HepG2 (cell line): Measurements from ENCODE around the gene NUTF2. TPM values are rescaled to one million over a fixed set of nuclear protein-coding genes. Genes with fewer than 3 reads are reported as not detected.

Experiments used
- CC2D1A ChIP-seq: sonication (generic); formaldehyde crosslinking; IDR thresholded peaks from 2 replicates; pipeline ENCODE4 v1.8.1; 2023; ENCODE audit warnings: mild to moderate bottlenecking, missing genetic modification reagents
- CHD4 ChIP-seq: fragments of 200-600 bp; sonication (generic); IDR thresholded peaks from 2 replicates; pipeline ENCODE4 v1.7.0; 2017; ENCODE audit warnings: mild to moderate bottlenecking, low read length, borderline replicate concordance
- EED ChIP-seq: sonication (generic); formaldehyde crosslinking; IDR thresholded peaks from 2 replicates; pipeline ENCODE4 v1.5.0; 2020; ENCODE audit warnings: mild to moderate bottlenecking, missing genetic modification reagents
- FOSL2 ChIP-seq: sonication (generic); formaldehyde crosslinking; IDR thresholded peaks from 2 replicates; pipeline ENCODE4 v1.4.0; 2020; ENCODE audit warnings: missing genetic modification reagents
- HNRNPL ChIP-seq: fragments of 200-400 bp; formaldehyde crosslinking; IDR thresholded peaks from 2 replicates; pipeline ENCODE4 v1.6.1; 2017; ENCODE audit warnings: mild to moderate bottlenecking, low read depth, low read length
- JUND ChIP-seq: sonication (generic); formaldehyde crosslinking; IDR thresholded peaks from 2 replicates; pipeline ENCODE4 v1.8.0; 2022; ENCODE audit warnings: mild to moderate bottlenecking, missing genetic modification reagents
- MED8 ChIP-seq: sonication (generic); formaldehyde crosslinking; IDR thresholded peaks from 2 replicates; pipeline ENCODE4 v1.8.1; 2023; ENCODE audit warnings: mild to moderate bottlenecking, missing genetic modification reagents; ENCODE audit not compliant: insufficient replicate concordance
- MEF2D ChIP-seq: sonication (generic); formaldehyde crosslinking; IDR thresholded peaks from 2 replicates; pipeline ENCODE4 v1.5.1; 2020; ENCODE audit warnings: mild to moderate bottlenecking, missing genetic modification reagents
- PITX1 ChIP-seq: sonication (generic); formaldehyde crosslinking; IDR thresholded peaks from 2 replicates; pipeline ENCODE4 v1.5.1; 2020; ENCODE audit warnings: mild to moderate bottlenecking, missing genetic modification reagents
- RAD21 ChIP-seq: fragments of 450-650 bp; formaldehyde crosslinking; IDR thresholded peaks from 2 replicates; pipeline ENCODE4 v1.5.0; 2020; ENCODE audit warnings: mild to moderate bottlenecking
- RARG ChIP-seq: sonication (generic); formaldehyde crosslinking; IDR thresholded peaks from 2 replicates; pipeline ENCODE4 v1.4.0; 2020; ENCODE audit warnings: low read depth, mild to moderate bottlenecking, missing genetic modification reagents
- TFE3 ChIP-seq: IDR thresholded peaks from 2 replicates; pipeline ENCODE4 v1.6.1; 2016
- ZNF280D ChIP-seq: sonication (generic); formaldehyde crosslinking; IDR thresholded peaks from 2 replicates; pipeline ENCODE4 v1.5.1; 2020; ENCODE audit warnings: mild to moderate bottlenecking, missing genetic modification reagents
- ZNF34 ChIP-seq: sonication (generic); formaldehyde crosslinking; IDR thresholded peaks from 2 replicates; pipeline ENCODE4 v1.4.0; 2020; ENCODE audit warnings: mild to moderate bottlenecking, missing genetic modification reagents, borderline replicate concordance
- ZNF441 ChIP-seq: sonication (generic); formaldehyde crosslinking; IDR thresholded peaks from 2 replicates; pipeline ENCODE4 v1.7.0; 2021; ENCODE audit warnings: missing genetic modification reagents, borderline replicate concordance
- ZNF546 ChIP-seq: sonication (generic); formaldehyde crosslinking; conservative IDR thresholded peaks from 2 replicates; pipeline ENCODE4 v1.8.1; 2023; ENCODE audit warnings: mild to moderate bottlenecking, missing genetic modification reagents
- ZNF646 ChIP-seq: sonication (generic); formaldehyde crosslinking; IDR thresholded peaks from 2 replicates; pipeline ENCODE4 v1.9.0; 2021; ENCODE audit warnings: mild to moderate bottlenecking, missing genetic modification reagents
- polyA plus RNA-seq, 8 experiments: library from polyadenylated mRNA; depleted of rRNA in 3 of 8; stranded (reverse) in 7 of 8; unstranded in 1 of 8; fragments of >200 nt; fragmentation: Illumina TruSeq in 4 of 8; extraction: Trizol in 4 of 8; gene quantifications; 2 replicates each; pipeline versions ENCODE4 v1.2.1 to v1.2.3, GENCODE V29; 2011 to 2016; ENCODE audit warnings: low read depth in 4 of 8, missing spikeins in 1 of 8, mixed read lengths in 1 of 8; ENCODE audit not compliant: insufficient read depth in 1 of 8
- total RNA-seq, 5 experiments: library from RNA; depleted of rRNA; stranded (reverse); fragments of >200 nt; fragmentation: Illumina TruSeq; extraction: Trizol; gene quantifications; 2 replicates each; pipeline ENCODE4 v1.2.3, GENCODE V29; 2016; ENCODE audit warnings: low read depth in 1 of 5

The NUTF2 gene
- total and polyA plus RNA-seq, 2 of the 13 experiments (the other 11 are each of a cell fraction or from before 2014, with no cell fraction given): 168 to 214 TPM

GRCh38 chr16:67847064-67847861, 530 bp downstream of the NUTF2 start, which contains the start of gene CENPT (continued):
- TF ChIP-seq MED8: no peak
- no peak for TF ChIP-seq ZNF34 (CRISPR knock-in tag)
- TF ChIP-seq FOSL2: 0 out of 2 replicates have a peak, but pooled peaks have one; percentile 4
- 0 out of 2 replicates have a peak, but pooled peaks have one; percentile 40 for TF ChIP-seq HNRNPL
- no peak for TF ChIP-seq CHD4
- 0 out of 2 replicates have a peak, but pooled peaks have one; percentile 5 for TF ChIP-seq ZNF441
- TF ChIP-seq ZNF280D (CRISPR knock-in tag): no peak
- no peak for TF ChIP-seq RARG (CRISPR knock-in tag)
- TF ChIP-seq CC2D1A (CRISPR knock-in tag): 0 out of 2 replicates have a peak, but pooled peaks have one; percentile 11
- TF ChIP-seq EED (CRISPR knock-in tag): no peak
- 0 out of 2 replicates have a peak, but pooled peaks have one; percentile 90 for TF ChIP-seq ZNF546 (CRISPR knock-in tag)
- peak; percentile 28; the same call in 1 of the 2 replicates for TF ChIP-seq ZNF646 (CRISPR knock-in tag)
- TF ChIP-seq TFE3 (CRISPR knock-in tag): peak; percentile 16; the same call in 1 of the 2 replicates
- peak; percentile 72 for TF ChIP-seq JUND (CRISPR knock-in tag)
- TF ChIP-seq RAD21 (CRISPR knock-in tag): peak; percentile 11; the same call in 1 of the 2 replicates
- TF ChIP-seq MEF2D (CRISPR knock-in tag): peak; percentile 56; the same call in 1 of the 2 replicates
- no peak for TF ChIP-seq PITX1
